ENCODE data around the gene TSPAN18.
A peak's percentile ranks its signal among the peaks of the same experiment; 100 is the strongest.
"Not testable (repeated sequence)": the region's sequence is repeated elsewhere in the genome, so short reads cannot be mapped to it uniquely, and the experiment has no call there.

The TSPAN18 gene

GRCh38 chr11:44854086-44854485 is 127.3 kb downstream of the TSPAN18 start:
- DNase-seq, result no peak

- DNase-seq, result no peak
Observed at GRCh38 chr11:44854741-44855492, 128.2 kb downstream of the TSPAN18 start.

GRCh38 chr11:44855493-44855849 is 128.7 kb downstream of the TSPAN18 start:
- DNase-seq, result no peak

GRCh38 chr11:44857490-44858090 is 130.8 kb downstream of the TSPAN18 start:
- no peak for DNase-seq

- no peak for DNase-seq
Observed at GRCh38 chr11:44858796-44859527, 132.2 kb downstream of the TSPAN18 start.

GRCh38 chr11:44859528-44859925 is 132.8 kb downstream of the TSPAN18 start:
- DNase-seq, result no peak

GRCh38 chr11:44860346-44860745 is 133.6 kb downstream of the TSPAN18 start:
- no peak for DNase-seq

GRCh38 chr11:44861849-44862557 is 135.2 kb downstream of the TSPAN18 start:
- DNase-seq, result peak; percentile 58 to 66

- DNase-seq, result no peak
Observed at GRCh38 chr11:44862558-44863101, 135.9 kb downstream of the TSPAN18 start.

- DNase-seq, result no peak
Observed at GRCh38 chr11:44863231-44863630, 136.5 kb downstream of the TSPAN18 start.

- no peak for DNase-seq
Observed at GRCh38 chr11:44865866-44866272, 139.1 kb downstream of the TSPAN18 start.

- no peak for DNase-seq
Observed at GRCh38 chr11:44866286-44866685, 139.5 kb downstream of the TSPAN18 start.

GRCh38 chr11:44868021-44868420 is 141.3 kb downstream of the TSPAN18 start:
- no peak for DNase-seq

GRCh38 chr11:44868455-44869421 is 142.0 kb downstream of the TSPAN18 start:
- no peak for DNase-seq

- DNase-seq, result no peak
Observed at GRCh38 chr11:44870181-44870580, 143.4 kb downstream of the TSPAN18 start.

GRCh38 chr11:44870615-44871176 is 143.9 kb downstream of the TSPAN18 start:
- DNase-seq, result no peak

- not testable (repeated sequence) for DNase-seq
Observed at GRCh38 chr11:44871682-44872081, 144.9 kb downstream of the TSPAN18 start.

GRCh38 chr11:44872556-44872955 is 145.8 kb downstream of the TSPAN18 start:
- DNase-seq, result no peak

- DNase-seq, result no peak
Observed at GRCh38 chr11:44873537-44873936, 146.8 kb downstream of the TSPAN18 start.

- no peak for DNase-seq
Observed at GRCh38 chr11:44874284-44874683, 147.5 kb downstream of the TSPAN18 start.

GRCh38 chr11:44875037-44875436 is 148.3 kb downstream of the TSPAN18 start:
- no peak for DNase-seq
